Measurements from ENCODE around the gene CNTN3. TPM values are rescaled to one million over a fixed set of nuclear protein-coding genes. Genes with fewer than 3 reads are reported as not detected.

CNTN3 gene
- total RNA-seq, 2 donors from 2014 or later = 2.5 to 3.5 TPM

GRCh38 chr3:74624301-74624700 lies 9.8 kb upstream of the CNTN3 start:
- no peaks in the 10 kb centered on the region for H3K27me3 ChIP-seq
- H3K36me3 ChIP-seq = no peaks in the 10 kb centered on the region
- H3K4me1 ChIP-seq = no peaks in the 10 kb centered on the region
- TF ChIP-seq CTCF (IDR thresholded peaks at IDR 0.05) = no peak
- H3K4me3 ChIP-seq = no peak overlapping the region
- H3K27ac ChIP-seq = no peak overlapping the region
- no peak for DNase-seq (ENCODE audit: low spot score)
- no peaks in the 10 kb centered on the region for H3K9me3 ChIP-seq

DNA sequence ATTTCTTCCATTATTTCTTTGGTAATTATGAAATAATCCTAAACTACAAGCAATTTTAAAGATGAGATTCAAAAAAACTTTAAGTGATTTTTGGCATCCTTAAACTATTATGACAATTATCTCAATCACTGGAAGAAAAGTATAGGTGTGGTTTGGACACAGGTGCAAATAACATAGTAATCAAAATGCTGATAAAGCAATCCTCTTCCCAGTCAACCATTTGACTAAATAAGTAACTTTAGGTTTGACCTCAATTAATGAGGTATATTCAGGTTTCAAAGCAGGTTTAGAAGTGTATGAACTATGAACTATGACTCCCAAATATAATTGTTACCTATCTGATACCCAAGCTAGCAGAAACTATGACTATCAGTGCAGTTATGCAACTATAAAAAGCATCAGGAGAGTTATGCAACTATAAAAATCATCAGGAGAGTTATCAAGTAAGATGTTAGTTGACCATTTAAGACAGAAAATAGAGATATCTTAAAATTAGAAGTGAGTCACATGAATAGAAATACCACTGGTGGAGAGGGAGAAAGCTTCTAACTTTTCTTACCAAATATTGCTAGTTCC lies 8.9 kb upstream of the CNTN3 start:
- Histone ChIP-seq H3K4me3 (no peak overlapping the region), H3K9me3 (no peaks in the 10 kb centered on the region), H3K27me3 (no peaks in the 10 kb centered on the region), H3K4me1 (no peaks in the 10 kb centered on the region), H3K36me3 (no peaks in the 10 kb centered on the region), H3K27ac (no peak overlapping the region)
- no peak for DNase-seq (ENCODE audit: low spot score)
- no peak for TF ChIP-seq CTCF (IDR thresholded peaks at IDR 0.05)

DNA sequence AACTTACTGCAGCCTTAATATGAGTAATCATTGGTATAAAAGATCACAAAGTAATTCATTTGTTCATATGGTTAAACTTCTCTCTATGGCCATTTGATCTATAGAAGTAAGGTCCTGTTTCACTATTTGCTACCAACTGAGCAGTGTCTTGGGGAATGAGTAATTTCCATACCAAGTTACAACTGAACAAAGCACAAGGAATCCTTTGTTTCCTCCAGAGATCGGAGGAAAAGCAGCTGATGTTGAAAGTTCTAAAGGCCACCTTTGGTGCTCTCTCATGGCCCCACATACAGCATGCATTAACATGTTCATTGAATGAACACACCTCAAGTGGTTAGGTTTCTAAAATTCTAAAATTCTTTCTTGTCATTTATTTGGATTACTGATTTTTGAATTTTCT lies 7.1 kb upstream of the CNTN3 start:
- Histone ChIP-seq H3K9me3 (no peaks in the 10 kb centered on the region), H3K27ac (no peak overlapping the region), H3K36me3 (no peaks in the 10 kb centered on the region), H3K27me3 (no peaks in the 10 kb centered on the region), H3K4me3 (no peak overlapping the region), H3K4me1 (no peaks in the 10 kb centered on the region)
- TF ChIP-seq CTCF (IDR thresholded peaks at IDR 0.05) = no peak
- DNase-seq (ENCODE audit: low spot score) = no peak

DNA sequence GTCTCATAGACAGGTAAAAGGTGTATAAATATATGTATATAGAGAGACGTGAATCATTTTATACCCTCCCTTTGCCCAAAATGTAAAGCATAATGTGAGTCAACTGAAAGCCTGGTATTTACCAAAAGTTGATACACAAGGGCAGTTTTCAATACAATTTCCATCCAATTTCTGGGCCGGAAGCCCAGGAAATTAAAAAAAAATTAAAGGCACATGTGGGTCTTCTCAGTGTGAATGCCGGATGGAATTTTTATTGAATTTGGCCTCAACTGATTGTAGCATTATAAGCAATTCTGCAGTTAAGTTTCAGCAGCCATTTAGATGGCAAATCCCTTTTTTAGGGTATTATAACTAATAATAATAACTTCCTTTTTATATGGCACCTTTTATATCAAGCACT lies 3.3 kb upstream of the CNTN3 start:
- H3K27ac ChIP-seq = no peak overlapping the region
- no peaks in the 10 kb centered on the region for H3K9me3 ChIP-seq
- H3K4me1 ChIP-seq = no peaks in the 10 kb centered on the region
- no peaks in the 10 kb centered on the region for H3K27me3 ChIP-seq
- no peaks in the 10 kb centered on the region for H3K36me3 ChIP-seq
- no peak for TF ChIP-seq CTCF (IDR thresholded peaks at IDR 0.05)
- no peak for DNase-seq (ENCODE audit: low spot score)
- H3K4me3 ChIP-seq = no peak overlapping the region

GRCh38 chr3:74613521-74614106 lies 845 bp downstream of the CNTN3 start:
- DNase-seq (ENCODE audit: low spot score) = no peak
- Histone ChIP-seq H3K9me3 (no peaks in the 10 kb centered on the region), H3K27ac (peak overlapping the region in 1 of 2 donors; percentile 18), H3K4me3 (peak overlapping the region; percentile 42 to 49), H3K36me3 (no peaks in the 10 kb centered on the region), H3K27me3 (no peaks in the 10 kb centered on the region), H3K4me1 (no peaks in the 10 kb centered on the region)
- TF ChIP-seq CTCF (IDR thresholded peaks at IDR 0.05) = no peak

DNA sequence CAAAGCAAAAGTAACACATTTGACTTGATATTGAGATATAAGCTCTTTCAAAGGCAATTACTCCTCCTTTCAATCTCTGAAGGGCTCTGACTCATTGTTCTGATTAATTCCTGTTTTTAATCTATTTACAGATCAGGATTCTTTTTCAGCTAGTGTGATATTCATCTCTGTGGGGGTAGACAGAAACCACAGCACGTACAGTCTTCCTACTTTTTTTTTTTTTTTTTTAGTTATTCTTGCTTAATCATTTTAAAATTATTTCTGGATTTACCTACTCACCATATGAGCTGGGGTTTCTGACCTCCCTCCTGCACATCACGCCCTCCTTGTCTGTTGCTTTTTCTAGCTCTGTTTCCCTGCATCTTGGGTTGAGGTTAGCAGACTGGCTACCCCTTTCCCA lies 1.4 kb downstream of the CNTN3 start:
- DNase-seq (ENCODE audit: low spot score) = no peak
- H3K4me1 ChIP-seq = no peaks in the 10 kb centered on the region
- no peaks in the 10 kb centered on the region for H3K9me3 ChIP-seq
- H3K36me3 ChIP-seq = no peaks in the 10 kb centered on the region
- peak overlapping the region in 1 of 2 donors; percentile 18 for H3K27ac ChIP-seq
- H3K27me3 ChIP-seq = no peaks in the 10 kb centered on the region
- H3K4me3 ChIP-seq = peak overlapping the region; percentile 42 to 49
- TF ChIP-seq CTCF (IDR thresholded peaks at IDR 0.05) = no peak
